GM19372 (cell line): ENCODE data around the gene CYB561A3.
"Not testable (repeated sequence)": the region's sequence is repeated elsewhere in the genome, so short reads cannot be mapped to it uniquely, and the experiment has no call there.

ENCODE experiments used
- ATAC-seq: cut with Tn5 transposase; IDR thresholded peaks from one replicate; pipeline ENCODE4 v1.9.1; 2021; ENCODE audit warnings: mild to moderate bottlenecking, low read depth, moderate library complexity; ENCODE audit not compliant: unreplicated experiment

The CYB561A3 gene, protein sequence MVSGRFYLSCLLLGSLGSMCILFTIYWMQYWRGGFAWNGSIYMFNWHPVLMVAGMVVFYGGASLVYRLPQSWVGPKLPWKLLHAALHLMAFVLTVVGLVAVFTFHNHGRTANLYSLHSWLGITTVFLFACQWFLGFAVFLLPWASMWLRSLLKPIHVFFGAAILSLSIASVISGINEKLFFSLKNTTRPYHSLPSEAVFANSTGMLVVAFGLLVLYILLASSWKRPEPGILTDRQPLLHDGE

DNA sequence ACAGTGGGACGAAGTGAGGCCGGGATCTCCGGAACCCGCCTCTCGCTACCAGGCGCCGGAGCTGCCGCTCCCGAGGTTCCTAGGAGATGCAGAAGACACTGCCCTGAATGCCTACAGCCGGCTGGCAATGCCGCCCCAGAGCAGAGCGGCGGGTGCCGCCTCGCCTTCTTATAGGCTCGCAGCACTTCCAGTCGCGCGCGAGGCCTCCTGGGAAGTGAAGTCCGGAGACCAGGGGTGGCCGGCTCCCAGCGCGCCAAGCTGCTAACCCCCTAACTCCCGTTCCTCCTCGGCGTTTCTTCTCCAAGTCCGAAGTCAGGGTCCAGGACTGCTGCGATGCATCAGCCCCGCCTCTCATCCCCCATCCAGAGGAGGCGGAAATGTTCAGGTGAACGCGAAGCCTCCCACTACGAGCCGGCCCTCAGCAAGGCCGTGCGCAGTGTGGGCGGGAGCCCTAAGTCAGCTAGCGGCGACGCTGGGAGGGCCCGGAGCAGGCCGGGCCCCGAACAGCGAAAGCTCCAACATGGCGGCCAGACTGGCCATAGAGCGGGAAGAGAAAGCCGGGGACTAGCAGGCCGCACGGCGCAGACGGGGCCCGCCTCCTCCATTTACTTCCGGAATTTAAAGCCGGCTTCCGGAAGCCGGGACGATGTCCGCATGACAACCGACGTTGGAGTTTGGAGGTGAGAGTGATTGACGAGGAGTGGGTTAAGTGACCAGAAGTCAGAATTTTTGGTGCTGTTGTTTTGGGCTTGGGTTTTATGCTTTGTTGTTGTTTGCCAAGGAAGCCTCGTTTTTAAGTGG is at the start of gene CYB561A3, which contains the start of gene TMEM138:
CYB561A3 (minus strand) TSS at position 142 of the 801 bp plus-strand sequence. CDS start 5,169 bp downstream, outside the sequence.
TMEM138 (plus strand) TSS at position 634 of the 801 bp plus-strand sequence. CDS start 2,017 bp downstream, outside the sequence.
- ATAC-seq, result peak; percentile 83

GRCh38 chr11:61406991-61407728 is 45.5 kb upstream of the CYB561A3 start:
- no peak for ATAC-seq

GRCh38 chr11:61406067-61406466 is 44.4 kb upstream of the CYB561A3 start:
- ATAC-seq, result no peak

GRCh38 chr11:61404641-61405040 is 43.0 kb upstream of the CYB561A3 start:
- ATAC-seq, result no peak

- ATAC-seq, result no peak
Measured at GRCh38 chr11:61404103-61404502, 42.4 kb upstream of the CYB561A3 start.

- ATAC-seq, result no peak
Measured at GRCh38 chr11:61403658-61404057, 42.0 kb upstream of the CYB561A3 start.

- no peak for ATAC-seq
Measured at GRCh38 chr11:61401573-61401972, 39.9 kb upstream of the CYB561A3 start.

- ATAC-seq, result no peak
Measured at GRCh38 chr11:61401173-61401572, 39.5 kb upstream of the CYB561A3 start.

- ATAC-seq, result no peak
Measured at GRCh38 chr11:61392981-61393595, 31.4 kb upstream of the CYB561A3 start.

DNA sequence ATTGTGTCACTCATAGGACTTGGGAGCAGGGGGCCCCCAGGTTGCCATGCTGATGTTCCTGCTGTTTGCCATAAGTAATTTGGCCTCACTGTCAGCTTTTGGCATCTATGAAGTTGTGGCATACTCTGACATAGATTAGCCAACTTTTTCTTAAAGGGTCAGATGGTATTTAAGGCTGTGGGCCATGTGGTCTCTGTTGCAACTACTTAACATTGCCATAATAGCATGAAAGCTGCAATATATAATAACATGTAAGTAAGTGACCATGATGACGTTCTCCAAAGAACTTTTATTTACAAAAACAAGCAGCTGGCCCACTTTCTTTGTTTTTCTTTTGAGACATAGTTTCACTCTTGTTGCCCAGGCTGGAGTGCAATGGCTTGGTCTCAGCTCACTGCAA is 28.5 kb upstream of the CYB561A3 start:
- ATAC-seq, result no peak

DNA sequence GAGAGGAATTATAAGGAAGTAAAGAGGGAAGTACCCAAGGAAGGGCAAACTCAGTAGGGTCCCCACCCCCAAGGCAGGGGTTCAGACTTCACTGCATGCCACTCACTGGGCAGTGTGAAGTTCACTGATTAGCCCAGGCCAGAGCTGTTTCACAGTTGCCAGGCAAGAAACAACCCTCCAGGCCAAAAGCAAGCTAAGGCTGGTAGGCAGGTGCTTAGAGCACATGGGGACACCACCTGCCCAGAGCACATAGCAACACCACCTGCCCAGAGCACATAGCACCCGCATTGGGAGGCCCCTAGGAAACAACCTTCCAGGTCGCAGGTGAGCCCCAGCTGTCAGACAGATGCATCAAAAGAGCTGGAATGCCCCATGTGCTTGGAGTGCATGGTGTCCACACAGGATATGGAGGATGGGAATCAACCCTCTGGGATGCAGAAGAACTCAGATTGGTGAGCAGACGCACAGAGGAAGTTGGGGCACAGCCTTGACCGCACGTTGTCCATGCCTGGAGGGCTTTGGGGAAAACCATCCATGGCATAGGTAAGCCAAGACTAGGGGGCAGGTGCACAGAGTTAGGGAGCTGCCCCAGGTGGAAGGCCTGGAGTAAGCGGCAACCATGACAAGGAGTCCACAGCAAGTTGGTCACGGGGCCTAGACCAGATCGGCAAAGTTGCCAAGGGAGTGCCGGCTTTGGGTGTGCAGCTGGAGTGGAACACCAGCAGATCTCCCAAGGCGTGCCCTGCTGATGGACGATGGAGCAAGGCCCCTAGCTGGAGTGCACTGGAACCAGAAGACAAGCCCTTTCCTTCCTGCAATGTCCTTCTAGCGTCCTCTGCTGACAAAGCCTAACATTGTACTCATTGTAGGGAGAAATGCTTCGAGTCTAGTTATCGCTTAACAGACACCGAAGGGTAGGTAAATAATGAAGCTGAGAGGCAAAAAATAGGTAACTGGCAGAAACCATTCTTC is 22.9 kb upstream of the CYB561A3 start:
- no peak for ATAC-seq

DNA sequence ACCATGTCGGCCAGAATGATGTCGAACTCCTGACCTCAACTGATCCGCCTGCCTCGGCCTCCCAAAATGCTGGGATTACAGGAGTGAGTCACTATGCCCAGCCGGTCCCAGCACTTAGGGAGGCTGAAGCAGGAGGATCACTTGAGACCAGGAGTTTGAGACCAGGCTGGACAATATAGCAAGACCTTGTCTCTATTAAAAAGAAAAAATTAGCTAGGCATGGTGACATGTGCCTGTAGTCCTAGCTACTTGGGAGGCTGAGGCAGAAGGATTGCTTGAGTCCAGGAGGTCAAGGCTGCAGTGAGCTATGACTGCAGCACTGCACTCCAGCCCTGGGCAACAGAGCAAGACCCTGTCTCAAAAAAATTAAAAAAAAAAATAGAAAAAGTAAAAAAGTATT is 22.2 kb upstream of the CYB561A3 start:
- not testable (repeated sequence) for ATAC-seq

DNA sequence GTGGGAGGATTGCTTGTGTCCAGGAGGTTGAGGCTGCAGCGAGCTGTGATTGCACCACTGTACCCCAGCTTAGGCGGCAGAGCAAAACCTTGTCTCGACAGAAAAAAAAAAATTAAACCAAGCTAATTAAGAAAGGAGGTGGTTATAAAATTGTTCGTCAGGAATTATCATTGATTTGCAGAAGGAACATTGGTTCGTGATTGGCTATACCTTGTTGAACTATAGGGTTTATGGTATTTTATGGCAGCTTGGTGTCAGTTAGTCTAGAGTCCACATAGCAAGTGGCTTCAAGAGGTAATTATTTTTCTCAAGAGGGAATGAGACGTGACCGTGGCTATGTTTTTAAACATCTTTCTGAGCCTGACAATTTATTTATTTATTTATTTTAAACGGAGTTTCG is 19.2 kb upstream of the CYB561A3 start:
- no peak for ATAC-seq

DNA sequence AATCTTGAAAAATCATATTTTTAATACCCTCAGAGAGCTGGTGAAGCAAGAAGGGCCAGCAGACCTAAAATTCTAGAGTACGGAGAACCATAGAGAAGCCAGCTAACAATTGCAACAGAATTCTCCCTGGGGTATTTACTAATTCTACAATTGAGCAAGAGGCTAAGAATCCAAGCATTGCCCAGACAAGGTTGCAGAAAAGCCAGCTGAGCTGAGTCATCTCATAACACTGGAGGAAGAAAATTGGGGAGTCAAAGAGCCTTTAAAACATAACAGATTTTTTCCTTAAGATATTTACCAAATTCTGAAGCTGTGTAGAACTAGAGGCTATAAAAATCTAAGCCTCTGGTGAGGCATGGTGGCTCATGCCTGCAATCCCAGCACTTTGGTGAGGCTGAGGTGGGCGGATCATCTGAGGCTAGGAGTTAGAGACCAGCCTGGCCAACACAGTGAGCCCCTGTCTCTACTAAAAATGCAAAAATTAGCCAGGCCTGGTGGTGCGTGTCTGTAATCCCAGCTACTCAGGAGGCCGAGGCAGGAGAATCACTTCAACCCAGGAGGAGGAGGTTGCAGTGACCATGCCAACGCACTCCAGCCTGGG is 17.1 kb upstream of the CYB561A3 start:
- no peak for ATAC-seq

- ATAC-seq, result no peak
Measured at GRCh38 chr11:61377461-61378160, 15.9 kb upstream of the CYB561A3 start.

DNA sequence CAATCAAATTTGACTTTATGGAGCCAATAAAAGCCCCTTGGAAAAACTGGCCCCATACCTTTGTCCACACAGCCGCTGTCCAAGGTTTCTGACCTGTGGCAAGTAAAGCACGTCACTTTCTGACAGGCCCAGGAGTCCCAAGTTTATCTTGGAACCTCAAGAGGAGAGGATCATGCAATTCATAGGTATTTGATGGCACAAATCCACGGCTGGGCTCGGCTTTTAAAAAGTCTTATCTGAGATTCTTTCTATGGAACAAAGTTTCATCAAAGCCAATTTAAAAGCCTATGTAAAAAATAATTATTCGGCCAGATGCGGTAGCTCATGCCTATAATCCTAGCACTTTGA is 14.1 kb upstream of the CYB561A3 start:
- ATAC-seq, result no peak

DNA sequence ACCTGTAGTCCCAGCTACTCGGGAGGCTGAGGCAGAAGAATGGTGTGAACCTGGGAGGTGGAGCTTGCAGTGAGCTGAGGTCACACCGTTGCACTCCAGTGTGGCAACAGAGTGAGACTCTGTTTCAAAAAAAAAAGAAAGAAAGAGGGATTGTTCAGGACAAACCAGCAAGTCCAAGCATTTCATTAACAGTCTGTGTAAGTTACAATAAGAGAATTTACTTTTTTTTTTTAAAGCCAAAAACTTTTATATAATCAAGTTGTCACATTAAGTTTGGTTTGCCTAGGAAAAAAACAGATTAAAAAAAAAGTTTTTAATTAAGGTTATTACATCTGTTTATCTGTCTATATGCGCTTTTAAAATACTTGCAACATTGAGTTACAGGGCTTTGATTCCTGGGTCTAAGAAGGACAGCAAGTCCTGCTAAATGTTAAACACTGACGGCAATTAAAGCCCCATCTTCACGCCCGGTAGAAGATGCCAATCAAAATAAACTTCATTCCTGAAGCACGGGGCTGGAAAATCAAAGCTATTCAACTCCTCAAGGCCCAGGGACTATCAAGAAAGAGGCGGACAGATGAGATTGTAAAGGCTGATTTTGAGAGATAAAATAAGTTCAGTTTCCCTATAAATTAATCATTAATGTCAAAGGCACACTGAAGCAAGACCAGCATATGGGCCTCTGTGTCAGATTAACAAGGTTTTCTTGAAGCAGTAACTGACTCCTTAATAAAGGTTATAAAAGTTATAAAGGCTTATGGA is 11.2 kb upstream of the CYB561A3 start:
- no peak for ATAC-seq
